Activated T-cell treated with anti-CD3 and anti-CD28 coated beads for 1 hour (primary cell): ENCODE data around the gene UCHL1.

Source experiments
- DNase-seq: peaks from one replicate; pipeline ENCODE4 v3.0.0-alpha.2; 2020; ENCODE audit warnings: low read depth

The UCHL1 gene

GRCh38 chr4:41256740-41257256, at the start of gene UCHL1:
TSS of gene UCHL1 (plus strand) at chr4:41256928. CDS start at chr4:41256977, 49 bp downstream.
- DNase-seq: no peak

- no peak for DNase-seq
Measured at GRCh38 chr4:41207291-41207831, 49.4 kb upstream of the UCHL1 start.

GRCh38 chr4:41209187-41209586, 47.5 kb upstream of the UCHL1 start:
- no peak for DNase-seq

- no peak for DNase-seq
Measured at GRCh38 chr4:41209901-41210300, 46.8 kb upstream of the UCHL1 start.

- DNase-seq: no peak
Measured at GRCh38 chr4:41211951-41212615, 44.6 kb upstream of the UCHL1 start.

GRCh38 chr4:41212616-41213203, 44.0 kb upstream of the UCHL1 start:
- DNase-seq: no peak

GRCh38 chr4:41213625-41214135, 43.0 kb upstream of the UCHL1 start:
- DNase-seq: no peak

- DNase-seq: peak; percentile 20
Measured at GRCh38 chr4:41214136-41214824, 42.4 kb upstream of the UCHL1 start, which contains the start of gene APBB2. TSS of gene APBB2 (minus strand) at chr4:41214542. CDS start at chr4:41033254, 181,288 bp downstream.

GRCh38 chr4:41214825-41215146, 41.9 kb upstream of the UCHL1 start:
- no peak for DNase-seq

- no peak for DNase-seq
Measured at GRCh38 chr4:41215155-41215554, 41.6 kb upstream of the UCHL1 start.

- no peak for DNase-seq
Measured at GRCh38 chr4:41215969-41216293, 40.8 kb upstream of the UCHL1 start.

- peak; percentile 20 for DNase-seq
Measured at GRCh38 chr4:41216294-41217019, 40.3 kb upstream of the UCHL1 start.

GRCh38 chr4:41217020-41217333, 39.8 kb upstream of the UCHL1 start:
- DNase-seq: no peak

GRCh38 chr4:41217374-41217773, 39.4 kb upstream of the UCHL1 start:
- DNase-seq: no peak

GRCh38 chr4:41218703-41219102, 38.0 kb upstream of the UCHL1 start:
- DNase-seq: no peak

GRCh38 chr4:41219421-41219950, 37.2 kb upstream of the UCHL1 start:
- no peak for DNase-seq

- DNase-seq: no peak
Measured at GRCh38 chr4:41221850-41222645, 34.7 kb upstream of the UCHL1 start.

GRCh38 chr4:41227902-41228301, 28.8 kb upstream of the UCHL1 start:
- no peak for DNase-seq

- no peak for DNase-seq
Measured at GRCh38 chr4:41232406-41232805, 24.3 kb upstream of the UCHL1 start.

GRCh38 chr4:41232856-41233255, 23.9 kb upstream of the UCHL1 start:
- DNase-seq: no peak

- DNase-seq: no peak
Measured at GRCh38 chr4:41236032-41236431, 20.7 kb upstream of the UCHL1 start.
